RCC 7860 (cell line): ENCODE measurements around the gene TMEM80.

Source experiments
- DNase-seq: peaks from one replicate; pipeline ENCODE4 v3.0.0-alpha.2; 2015; ENCODE audit warnings: low spot score
- FAIRE-seq: peaks from 2 replicates; lab custom pipeline; 2012; peaks lifted over from hg19 to GRCh38; lab: Jason Lieb, UNC

The TMEM80 gene

DNA sequence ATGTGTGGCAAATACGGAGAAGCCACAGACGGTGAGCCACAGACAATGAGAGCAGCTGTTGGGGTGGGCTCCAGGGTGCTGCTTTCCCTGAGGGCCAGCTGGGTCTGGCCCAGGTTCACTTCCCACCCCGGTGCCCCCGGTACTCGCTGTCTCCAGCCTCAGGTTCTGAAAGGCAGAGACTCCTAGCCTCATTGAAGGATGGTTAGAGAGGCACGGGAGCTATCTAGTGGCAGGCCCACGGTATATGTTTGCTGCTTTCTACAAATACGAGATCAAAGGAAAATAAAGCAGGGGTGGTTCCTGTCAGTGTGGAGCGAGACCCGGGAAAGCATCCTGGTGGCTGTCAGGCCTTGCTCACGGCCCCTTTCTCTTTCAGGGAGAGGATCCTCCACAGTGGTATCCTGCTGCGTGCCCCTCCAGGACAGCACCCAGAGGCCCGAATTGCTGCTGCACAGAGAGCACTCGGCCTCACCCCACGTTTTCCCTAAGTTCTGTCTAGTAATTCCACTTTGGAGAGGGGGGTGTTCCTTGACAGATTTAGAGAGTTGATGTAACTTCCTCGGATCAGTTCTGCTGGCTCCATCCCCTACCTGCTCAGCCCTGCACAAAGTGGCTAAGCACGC is 3.0 kb downstream of the TMEM80 start:
- DNase-seq (peak; percentile 5), FAIRE-seq (no peak)

DNA sequence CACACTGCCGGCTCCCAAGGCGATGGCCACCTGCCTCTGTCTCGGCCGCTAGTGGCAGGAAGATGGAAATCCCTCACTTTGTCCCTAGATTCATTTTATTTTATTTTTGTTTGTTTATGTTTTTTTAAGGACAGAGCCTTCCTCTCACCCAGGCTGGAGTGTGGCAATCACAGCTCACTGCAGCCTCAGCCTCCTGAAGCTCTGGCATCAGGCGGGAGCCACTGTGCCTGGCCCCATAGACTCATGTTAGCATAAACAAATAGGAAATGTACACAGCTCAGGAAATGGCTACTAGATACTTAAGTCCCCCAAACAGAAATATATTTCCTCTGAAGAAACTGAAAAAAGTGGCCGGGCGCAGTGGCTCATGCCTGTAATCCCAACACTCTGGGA is 3.5 kb downstream of the TMEM80 start:
- DNase-seq (no peak), FAIRE-seq (no peak)

DNA sequence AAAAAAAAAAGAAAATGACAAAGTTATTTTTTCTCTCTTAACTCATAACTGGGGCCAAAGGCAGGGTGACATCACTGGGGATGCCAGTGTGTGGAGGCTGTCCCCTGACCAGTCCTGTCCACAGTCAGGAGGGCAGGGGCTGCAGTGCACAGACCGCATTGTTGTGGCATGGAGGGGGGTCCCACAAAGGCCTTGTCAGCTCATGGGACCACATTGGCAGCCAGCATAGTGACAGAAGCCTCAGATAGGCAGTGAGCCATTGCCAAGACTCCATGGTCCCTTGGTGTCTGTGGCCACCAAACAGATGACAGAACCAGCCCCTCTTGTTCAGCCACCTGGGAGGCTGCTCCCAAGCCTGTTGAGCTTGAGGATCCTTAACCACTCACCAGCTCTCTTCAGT is 4.1 kb downstream of the TMEM80 start:
- no peak for DNase-seq
- no peak for FAIRE-seq

DNA sequence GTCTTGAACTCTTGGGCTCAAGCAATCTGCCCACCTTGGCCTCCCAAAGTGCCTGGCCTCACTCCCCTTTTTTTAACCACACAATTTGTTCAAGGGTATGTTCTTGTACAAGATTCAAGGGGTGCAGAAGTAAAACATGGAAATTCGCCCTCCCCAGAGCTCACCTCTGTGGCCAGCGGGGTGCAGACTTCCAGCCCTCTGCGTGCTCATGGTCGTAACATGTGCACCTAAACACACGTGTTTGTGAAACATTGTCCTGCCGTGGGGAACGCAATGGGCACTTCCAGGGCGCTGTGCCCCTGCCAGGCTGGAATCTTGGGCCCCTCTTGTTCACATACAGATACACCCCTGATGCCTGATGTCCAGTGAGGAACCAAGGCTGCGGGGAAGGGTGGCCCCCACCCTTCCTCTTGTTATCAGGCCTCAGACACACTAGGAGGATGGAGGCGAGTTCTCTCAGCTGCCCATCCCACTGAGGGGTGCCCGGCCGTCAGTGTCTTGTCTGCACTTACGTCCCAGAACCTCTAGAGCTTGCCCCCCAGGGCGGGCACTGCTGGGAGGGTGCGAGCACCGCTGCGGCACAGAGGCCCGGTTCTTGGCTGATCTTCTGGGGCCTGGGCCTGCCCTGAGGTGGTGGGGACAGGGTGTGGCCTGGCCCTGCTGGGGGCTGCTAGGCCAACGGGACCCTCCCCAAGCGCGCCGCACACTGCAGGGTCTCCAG is 6.3 kb downstream of the TMEM80 start:
- FAIRE-seq (no peak), DNase-seq (no peak)

DNA sequence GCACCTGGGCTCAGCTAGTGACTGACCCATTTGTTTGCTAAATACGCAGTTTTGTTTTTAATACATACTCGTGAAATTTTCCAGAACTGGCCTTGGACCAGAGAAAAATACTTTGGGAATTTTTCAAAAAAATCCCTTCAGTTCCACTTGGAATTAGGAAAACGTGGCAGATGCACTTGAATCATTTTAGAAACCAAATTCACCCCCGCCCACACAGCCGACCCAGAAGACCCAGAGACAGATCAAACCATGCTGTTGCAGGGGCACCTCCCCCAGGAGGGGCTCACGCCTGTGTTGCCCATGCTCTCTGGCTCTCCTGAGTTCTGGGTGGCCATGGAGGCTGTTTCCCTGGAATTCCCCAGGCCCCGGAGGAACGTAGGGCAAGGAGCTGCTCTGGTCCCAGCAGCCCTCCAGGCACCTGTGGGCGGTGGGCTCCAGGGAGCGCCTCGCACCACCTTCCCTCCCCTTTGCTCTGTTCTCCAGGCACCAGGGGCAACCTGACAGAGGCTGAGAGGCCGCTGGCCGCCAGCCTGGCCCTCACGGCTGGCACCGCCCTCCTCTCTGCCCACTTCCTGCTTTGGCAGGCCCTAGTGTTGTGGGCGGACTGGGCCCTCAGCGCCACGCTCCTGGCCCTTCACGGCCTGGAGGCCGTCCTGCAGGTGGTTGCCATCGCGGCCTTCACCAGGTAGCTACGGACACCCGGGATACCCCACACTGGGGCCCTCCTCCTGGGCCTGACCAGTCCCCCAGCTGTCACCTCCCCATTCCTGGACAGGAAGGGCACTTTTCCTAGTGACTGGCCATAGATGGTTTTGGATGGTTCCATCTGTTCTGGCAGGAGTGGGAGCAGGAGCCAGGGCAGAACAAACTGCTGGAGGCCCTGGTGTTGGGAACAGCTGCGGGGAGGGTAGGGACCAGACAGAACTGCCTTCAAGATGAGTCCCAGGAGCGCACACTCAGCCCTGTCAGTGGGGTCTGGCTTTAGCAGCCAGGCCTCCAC is 7.1 kb downstream of the TMEM80 start:
- FAIRE-seq (peak; percentile 22), DNase-seq (peak; percentile 46)

DNA sequence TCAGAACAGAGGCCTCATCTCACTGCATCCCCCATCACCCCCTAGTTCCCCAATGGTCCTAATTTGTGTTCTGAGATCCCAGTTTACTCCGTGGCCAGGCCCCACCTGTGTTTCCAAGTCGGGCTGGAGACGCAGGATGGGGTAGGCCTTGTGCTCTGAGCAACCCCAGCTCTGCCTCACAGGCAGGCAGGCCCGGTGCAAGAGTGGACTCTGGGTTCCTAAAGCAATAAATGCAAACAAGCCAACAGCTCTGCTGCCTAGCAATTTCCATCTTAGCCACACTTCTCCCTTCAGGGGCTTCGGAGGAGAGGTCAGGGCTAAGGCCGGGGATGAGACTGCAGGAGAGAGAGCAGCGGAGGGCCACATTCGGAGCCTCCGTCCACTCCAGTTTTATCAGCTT is 7.9 kb downstream of the TMEM80 start:
- FAIRE-seq, result no peak
- DNase-seq, result no peak

DNA sequence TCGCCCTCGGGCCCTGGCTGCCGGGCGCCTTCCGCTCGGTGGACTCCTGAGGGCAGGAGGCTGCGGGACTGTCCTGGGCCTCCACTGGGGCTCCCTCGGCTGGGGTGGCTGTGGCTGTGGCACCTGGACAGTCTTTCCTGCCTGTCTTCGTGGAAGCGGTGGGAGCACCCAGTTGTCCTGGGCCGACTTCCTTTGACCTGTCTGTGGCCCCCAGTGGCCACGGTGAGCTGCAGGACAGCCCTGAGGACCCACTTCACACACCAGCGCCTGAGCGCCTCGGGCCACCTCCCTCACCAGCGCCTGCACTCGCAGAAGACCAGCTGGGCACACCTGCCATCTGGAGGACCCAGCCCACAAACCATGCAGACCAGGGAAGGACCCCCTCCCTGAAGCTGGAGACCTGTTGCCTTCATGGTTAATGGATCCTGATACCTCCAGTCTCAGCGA is 8.6 kb downstream of the TMEM80 start:
- FAIRE-seq (no peak), DNase-seq (no peak)

DNA sequence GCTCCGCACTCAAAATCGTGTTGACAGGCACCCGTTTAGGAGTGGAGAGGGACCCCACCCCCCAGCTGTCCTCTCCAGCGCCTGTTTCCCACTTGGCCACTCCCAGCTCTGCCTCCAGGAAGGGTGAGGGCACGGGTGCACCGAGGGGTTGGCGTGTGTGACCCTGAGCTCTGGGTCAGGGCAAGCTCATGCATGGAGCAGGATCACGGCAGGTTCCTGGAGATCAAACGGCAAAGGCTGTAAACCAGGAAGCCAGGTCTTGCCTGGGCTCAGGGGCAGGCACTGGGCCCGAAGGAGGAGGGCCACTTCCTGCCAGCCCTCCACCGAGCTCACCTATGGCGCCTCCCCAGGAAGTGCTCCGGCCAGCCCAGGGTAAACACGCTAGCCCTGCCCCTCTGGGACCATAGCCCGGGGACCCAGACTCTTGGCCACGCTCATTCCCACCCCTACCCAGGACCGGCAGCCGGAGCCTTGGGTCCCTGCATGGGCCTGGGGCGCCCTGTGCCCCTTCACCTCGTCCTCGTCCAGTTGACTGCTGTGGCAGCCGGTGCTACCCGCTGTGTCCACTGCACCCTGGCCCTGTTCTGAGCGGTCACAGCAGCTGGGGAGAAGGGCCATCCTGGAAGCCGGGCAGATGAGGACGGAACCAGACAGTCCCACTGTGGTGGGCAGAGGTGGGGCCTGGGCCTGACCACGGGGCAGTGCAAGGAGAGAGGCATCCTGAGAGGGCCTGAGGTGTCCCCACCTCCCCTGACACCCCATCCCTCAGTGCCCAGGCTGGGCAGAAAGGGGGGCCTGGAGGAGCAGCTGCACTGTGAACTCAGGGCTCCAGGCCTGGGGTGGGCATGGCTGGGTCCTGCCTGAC is 9.4 kb downstream of the TMEM80 start:
- FAIRE-seq, result peak; percentile 32
- peak; percentile 61 for DNase-seq

DNA sequence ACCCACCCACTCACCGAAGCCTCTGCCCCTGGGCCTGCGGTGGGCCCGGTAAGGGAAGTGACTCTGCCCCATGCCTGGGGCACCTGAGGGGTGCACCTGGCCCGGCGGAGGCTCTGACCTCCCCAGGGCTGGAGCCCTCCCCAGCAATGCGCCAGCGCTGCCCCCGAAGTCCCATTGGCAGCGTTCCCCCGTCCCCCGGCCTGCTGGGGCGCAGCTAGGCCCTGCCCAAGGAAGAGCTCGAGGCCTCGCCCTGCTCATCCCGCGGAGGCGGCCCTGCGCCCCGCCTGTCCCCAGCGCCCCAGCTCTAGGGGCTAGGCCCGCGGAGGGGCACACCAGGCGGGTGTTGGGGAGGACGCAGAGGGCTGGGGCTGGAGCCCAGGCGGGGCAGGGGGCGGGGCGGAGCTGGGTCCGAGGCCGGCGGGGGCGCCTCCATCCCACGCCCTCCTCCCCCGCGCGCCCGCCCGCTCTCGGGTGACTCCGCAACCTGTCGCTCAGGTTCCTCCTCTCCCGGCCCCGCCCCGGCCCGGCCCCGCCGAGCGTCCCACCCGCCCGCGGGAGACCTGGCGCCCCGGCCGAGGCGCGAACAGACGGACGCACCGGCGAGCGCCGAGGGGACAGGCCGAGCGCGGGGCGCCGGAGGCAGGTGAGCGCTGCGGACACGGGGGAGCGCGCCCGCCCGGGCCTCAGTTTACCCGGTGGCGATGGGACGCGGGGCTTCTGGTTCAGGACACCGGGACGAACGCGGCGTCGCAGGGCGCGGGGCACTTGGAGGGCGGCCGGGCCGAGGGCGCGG is 10.2 kb downstream of the TMEM80 start, which contains the start of gene EPS8L2:
TSS of gene EPS8L2 (plus strand) at position 586 of the 793 bp plus-strand sequence. CDS start 3,177 bp downstream, outside the sequence.
- DNase-seq (peak; percentile 46), FAIRE-seq (no peak)

DNA sequence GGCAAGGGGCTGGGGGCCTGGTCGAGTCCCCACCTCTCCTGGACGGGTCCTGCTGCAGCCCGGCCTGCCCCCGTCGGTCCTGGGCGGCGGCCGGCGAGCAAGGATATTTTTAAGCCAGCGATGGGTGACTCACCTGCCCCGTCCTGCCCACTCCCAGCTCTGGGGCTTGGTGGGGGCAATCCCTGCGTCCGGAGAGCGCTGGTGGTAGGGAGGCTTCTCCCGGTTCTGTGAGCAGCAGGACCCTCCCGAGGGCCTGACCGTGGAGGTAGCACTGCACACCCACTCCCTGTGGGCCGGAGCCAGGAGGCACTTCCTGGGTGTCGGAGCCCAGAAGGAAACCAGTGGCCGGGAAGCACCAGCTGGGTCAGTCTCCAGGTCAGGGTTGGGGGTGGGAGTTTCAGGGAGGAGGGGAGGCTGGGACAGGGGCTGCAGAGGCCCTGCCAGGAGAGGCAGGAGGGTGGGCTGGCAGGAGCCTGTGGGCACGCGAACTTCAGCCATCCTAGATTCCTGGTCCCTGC is 10.9 kb downstream of the TMEM80 start:
- DNase-seq (peak; percentile 40), FAIRE-seq (no peak)

DNA sequence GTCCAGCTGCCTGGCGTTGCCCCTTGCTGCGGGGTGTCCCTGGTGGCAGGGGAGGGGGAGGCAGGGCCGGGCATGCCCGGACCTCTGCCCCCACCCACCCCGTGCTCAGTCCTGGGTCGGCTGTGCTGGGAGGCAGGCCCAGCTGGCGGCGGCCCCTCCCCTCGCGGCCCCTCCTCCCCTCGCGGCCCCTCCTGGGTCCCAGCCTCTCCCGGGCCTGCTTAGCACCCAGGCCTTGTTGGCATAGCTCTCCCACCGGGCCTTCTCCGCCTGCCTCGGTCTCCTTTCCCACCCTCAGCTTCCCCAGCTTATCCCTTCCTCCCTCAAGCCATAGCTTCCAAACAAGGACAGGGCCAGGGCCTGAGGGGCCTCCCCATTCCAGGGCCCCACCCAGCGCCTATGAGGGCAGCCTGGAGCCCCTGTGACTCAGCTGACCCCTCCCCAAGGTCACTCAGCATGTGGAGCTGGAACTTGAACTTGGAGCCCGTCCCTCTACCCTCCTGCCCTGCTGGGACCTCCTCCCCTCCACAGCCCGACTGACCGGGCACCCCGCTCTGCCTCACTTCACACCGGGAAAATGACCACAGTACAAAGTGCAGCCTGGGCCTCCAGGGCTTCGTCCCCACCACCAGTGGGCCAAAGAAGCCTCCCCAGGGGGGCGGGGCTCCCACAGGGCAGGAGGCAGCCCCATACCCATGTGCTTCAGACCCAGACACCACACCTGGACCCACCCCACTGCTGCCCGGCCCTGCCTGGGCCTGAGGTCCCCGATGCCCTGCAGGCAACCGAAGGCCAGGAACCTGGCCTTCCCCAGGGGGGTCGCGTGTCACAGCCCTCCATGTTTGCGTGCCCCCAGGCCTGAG is 11.6 kb downstream of the TMEM80 start:
- FAIRE-seq (peak; percentile 79), DNase-seq (peak; percentile 88)

DNA sequence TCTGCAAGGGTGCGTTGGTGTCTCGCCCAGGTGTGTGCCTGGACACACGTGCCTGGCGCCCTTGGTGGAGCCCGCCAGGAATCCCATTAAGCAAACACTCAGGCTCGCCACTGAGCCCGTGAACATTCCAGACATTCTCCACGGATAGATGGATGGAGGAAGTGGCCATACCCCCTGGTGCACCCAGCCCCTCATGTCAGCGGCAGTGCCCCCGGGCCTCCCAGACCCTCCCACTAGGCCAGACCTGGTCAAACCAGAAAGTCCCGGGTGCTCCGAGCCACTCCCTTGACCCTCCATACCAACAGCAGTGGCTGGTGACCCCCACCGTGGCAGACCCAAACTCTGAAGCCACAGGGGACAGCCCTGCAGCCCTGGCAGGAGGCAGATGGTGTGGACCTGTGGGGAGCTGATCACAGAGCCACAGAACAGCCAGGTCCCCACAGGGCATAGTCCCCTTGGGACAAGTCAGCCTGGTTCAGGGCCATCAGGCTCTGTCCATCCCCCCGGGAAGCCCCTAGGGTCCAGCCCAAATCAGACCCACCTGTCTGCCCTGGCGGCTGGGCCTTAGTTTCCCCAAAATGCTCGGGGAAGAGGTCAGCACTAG is 12.3 kb downstream of the TMEM80 start:
- DNase-seq (peak; percentile 85), FAIRE-seq (peak; percentile 79)

DNA sequence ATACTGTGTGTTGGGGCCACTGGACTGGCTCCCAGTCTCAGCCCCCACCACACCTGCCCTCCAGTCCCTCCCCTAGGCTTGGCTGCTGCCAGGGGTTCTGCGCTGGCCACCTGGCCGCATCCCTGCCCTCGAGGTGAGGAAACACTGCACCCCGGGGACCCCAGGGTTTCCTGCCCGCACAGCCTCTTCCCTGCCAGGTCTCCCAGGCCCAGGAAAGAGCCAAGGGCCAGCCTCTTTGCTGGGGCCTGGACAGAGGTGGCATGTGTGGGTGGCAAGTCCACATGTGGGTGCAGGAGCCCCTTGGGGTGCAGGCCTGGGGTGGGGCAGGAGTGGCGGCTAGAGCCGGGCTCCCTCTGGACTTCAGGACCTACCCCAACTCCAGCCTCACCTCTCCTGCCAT is 12.9 kb downstream of the TMEM80 start:
- DNase-seq (no peak), FAIRE-seq (no peak)

DNA sequence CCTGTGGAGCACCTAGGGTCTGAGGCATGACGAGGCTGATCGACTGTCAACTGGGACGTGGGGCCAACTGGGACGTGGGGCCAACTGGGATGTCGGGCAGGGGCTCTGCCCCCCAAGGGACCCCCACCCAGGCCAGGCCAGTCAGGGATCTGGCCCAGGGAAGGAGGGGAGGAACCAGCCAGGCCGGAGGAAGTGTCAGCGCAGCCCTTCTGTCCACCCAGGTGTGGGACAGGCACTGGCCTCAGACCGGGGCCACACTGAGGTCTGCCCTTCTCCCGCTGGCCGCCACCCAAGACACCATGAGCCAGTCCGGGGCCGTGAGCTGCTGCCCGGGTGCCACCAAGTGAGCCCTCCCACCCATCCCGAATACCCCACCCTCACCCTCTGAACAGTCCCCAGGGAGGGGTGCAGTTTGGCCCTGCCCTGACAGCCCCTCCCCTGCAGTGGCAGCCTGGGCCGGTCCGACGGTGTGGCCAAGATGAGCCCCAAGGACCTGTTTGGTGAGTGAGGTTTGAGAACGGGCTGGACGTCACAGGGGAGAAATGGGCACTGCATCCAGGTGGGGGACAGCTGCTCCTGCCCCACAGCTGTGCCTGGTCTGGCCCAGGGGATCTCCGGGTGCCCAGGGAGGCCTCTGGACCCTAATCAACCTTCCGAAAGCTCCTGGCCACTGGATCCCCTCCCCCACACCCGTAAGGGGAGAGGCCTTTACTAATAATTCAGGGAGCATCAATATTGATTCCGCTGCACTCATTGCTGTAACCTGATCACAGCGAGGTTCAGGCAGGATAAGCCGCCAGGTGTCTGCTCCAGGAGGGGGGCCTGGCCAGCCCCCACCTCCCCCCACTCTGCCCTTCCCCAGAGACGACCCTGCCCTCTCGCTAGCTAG is 13.7 kb downstream of the TMEM80 start:
- FAIRE-seq (no peak), DNase-seq (no peak)

DNA sequence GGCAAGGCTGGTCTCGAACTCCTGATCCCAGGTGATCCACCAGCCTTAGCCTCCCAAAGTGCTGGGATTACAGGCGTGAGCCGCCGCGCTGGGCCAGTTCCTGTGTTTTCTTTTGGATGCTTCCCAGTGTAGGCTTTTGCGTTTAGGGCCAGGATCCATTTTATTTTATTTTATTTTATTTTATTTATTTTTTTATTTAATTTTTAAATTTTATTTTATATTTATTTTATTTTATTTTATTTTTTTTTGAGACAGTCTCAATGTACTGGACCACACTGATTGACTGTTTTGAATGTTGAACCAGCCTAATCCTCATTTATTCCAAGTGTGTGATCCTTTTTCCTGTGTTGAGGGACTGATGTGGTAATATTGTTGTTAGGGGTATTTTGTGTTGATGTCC is 18.8 kb downstream of the TMEM80 start:
- no peak for DNase-seq
- FAIRE-seq, result no peak

DNA sequence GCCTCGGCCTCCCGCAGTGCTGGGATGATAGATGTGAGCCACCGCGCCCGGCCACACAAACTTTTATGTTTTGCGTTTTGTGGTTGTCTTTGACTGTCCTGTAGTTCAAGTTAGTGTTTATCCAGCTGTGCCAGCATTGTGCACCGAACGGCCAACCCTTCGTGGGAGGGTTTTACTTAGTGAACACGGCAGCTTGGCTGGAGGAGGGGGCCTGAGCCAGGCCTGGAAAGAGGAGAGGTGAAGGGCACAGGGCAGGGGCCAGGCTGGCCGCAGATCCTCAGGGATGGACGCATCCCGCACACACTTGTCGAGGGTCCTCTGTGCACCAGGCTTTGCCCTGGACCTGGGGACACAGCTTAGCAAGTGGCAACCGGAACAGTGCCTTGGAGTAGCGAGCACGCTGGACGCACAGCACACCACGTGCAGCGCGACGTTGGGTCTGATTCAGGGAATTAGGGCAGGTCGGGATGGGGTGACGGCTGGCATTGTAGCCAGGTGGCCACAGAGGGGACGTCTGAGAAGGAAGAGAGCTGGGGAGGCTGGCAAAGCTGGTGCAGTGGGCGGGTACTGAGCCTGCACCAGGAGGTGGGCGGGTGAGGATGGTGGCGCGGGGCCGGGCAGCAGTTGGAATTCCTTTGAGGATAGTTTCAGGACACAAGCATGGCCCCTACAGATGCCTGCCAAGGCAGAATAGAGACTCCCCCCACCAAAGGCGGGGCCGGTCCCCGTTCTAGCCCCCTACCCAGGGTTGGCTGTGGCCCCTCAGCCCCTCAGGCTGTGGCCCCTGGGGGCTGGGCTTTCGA is 23.8 kb downstream of the TMEM80 start:
- DNase-seq (no peak), FAIRE-seq (no peak)
